Astrocyte (in vitro differentiated cells and primary cell): ENCODE measurements around the gene PDE3B.

Experiments used
- CTCF ChIP-seq: IDR thresholded peaks from 2 replicates; pipeline ENCODE4 v1.5.1; 2011; ENCODE audit warnings: low read depth, mild to moderate bottlenecking, inconsistent platforms, low read length, moderate library complexity; ENCODE audit not compliant: insufficient read depth
- EZH2 ChIP-seq: IDR thresholded peaks from 2 replicates; pipeline ENCODE4 v1.6.1; 2012; ENCODE audit warnings: mild to moderate bottlenecking, low read length, inconsistent platforms; ENCODE audit not compliant: insufficient read depth

GRCh38 chr11:14826600-14826999, 183.0 kb downstream of the PDE3B start:
- TF ChIP-seq EZH2 (no peak), CTCF (no peak)
